Measurements from ENCODE around the gene LYZL6.

The LYZL6 gene

GRCh38 chr17:35977509-35977908 lies 34.0 kb upstream of the LYZL6 start:
- Histone ChIP-seq H3F3A (ENCODE audit: control insufficient read depth, insufficient read depth) (no peaks in the 10 kb centered on the region), H3K27me3 (ENCODE audit: control insufficient read depth, low read length) (peaks cover 10% of the 10 kb centered on the region; the same call in 1 of the 2 replicates), H3K79me2 (ENCODE audit: control insufficient read depth, low read length) (no peaks in the 10 kb centered on the region), H3K9me2 (replicated peaks; ENCODE audit: control insufficient read depth, low read length) (no peaks in the 10 kb centered on the region), H4K20me1 (ENCODE audit: control insufficient read depth, insufficient read depth, low read depth, low read length) (no peaks in the 10 kb centered on the region), H3K4me3 (ENCODE audit: low read length) (no peak overlapping the region), H3K4me2 (ENCODE audit: low read length) (no peak overlapping the region), H3K27ac (ENCODE audit: low read depth, low read length) (no peak overlapping the region), H3K9me3 (ENCODE audit: control insufficient read depth, insufficient read depth, low read length) (no peaks in the 10 kb centered on the region), H3K4me1 (ENCODE audit: control insufficient read depth, low read length) (no peaks in the 10 kb centered on the region), H3K36me3 (ENCODE audit: control insufficient read depth, low read length) (no peaks in the 10 kb centered on the region)
- TF ChIP-seq EZH2phosphoT487 (IDR thresholded peaks at IDR 0.05; ENCODE audit: borderline replicate concordance, low read length) (no peak), CTCF (IDR thresholded peaks at IDR 0.05; ENCODE audit: low read depth, low read length, poor library complexity, severe bottlenecking) (no peak)

GRCh38 chr17:35973333-35974260 lies 30.1 kb upstream of the LYZL6 start:
- no peak for TF ChIP-seq EZH2phosphoT487 (IDR thresholded peaks at IDR 0.05; ENCODE audit: borderline replicate concordance, low read length)
- TF ChIP-seq CTCF (IDR thresholded peaks at IDR 0.05; ENCODE audit: low read depth, low read length, poor library complexity, severe bottlenecking), result no peak
- no peaks in the 10 kb centered on the region for H3K36me3 ChIP-seq (ENCODE audit: control insufficient read depth, low read length)
- H3K4me1 ChIP-seq (ENCODE audit: control insufficient read depth, low read length), result no peaks in the 10 kb centered on the region
- no peaks in the 10 kb centered on the region for H3K9me2 ChIP-seq (replicated peaks; ENCODE audit: control insufficient read depth, low read length)
- H3K4me3 ChIP-seq (ENCODE audit: low read length), result no peak overlapping the region
- no peak overlapping the region for H3K27ac ChIP-seq (ENCODE audit: low read depth, low read length)
- no peak overlapping the region for H3K4me2 ChIP-seq (ENCODE audit: low read length)
- no peaks in the 10 kb centered on the region for H3K79me2 ChIP-seq (ENCODE audit: control insufficient read depth, low read length)
- peaks cover 20% of the 10 kb centered on the region; the same call in 1 of the 2 replicates for H3K27me3 ChIP-seq (ENCODE audit: control insufficient read depth, low read length)
- no peaks in the 10 kb centered on the region for H3F3A ChIP-seq (ENCODE audit: control insufficient read depth, insufficient read depth)
- no peaks in the 10 kb centered on the region for H4K20me1 ChIP-seq (ENCODE audit: control insufficient read depth, insufficient read depth, low read depth, low read length)
- no peaks in the 10 kb centered on the region for H3K9me3 ChIP-seq (ENCODE audit: control insufficient read depth, insufficient read depth, low read length)

GRCh38 chr17:35972945-35973332 lies 29.4 kb upstream of the LYZL6 start:
- Histone ChIP-seq H3F3A (ENCODE audit: control insufficient read depth, insufficient read depth) (no peaks in the 10 kb centered on the region), H3K4me1 (ENCODE audit: control insufficient read depth, low read length) (no peaks in the 10 kb centered on the region), H3K27ac (ENCODE audit: low read depth, low read length) (no peak overlapping the region), H3K9me2 (replicated peaks; ENCODE audit: control insufficient read depth, low read length) (no peaks in the 10 kb centered on the region), H4K20me1 (ENCODE audit: control insufficient read depth, insufficient read depth, low read depth, low read length) (no peaks in the 10 kb centered on the region), H3K36me3 (ENCODE audit: control insufficient read depth, low read length) (no peaks in the 10 kb centered on the region), H3K9me3 (ENCODE audit: control insufficient read depth, insufficient read depth, low read length) (no peaks in the 10 kb centered on the region), H3K79me2 (ENCODE audit: control insufficient read depth, low read length) (no peaks in the 10 kb centered on the region), H3K27me3 (ENCODE audit: control insufficient read depth, low read length) (peaks cover 17% of the 10 kb centered on the region; the same call in 1 of the 2 replicates), H3K4me2 (ENCODE audit: low read length) (no peak overlapping the region), H3K4me3 (ENCODE audit: low read length) (no peak overlapping the region)
- no peak for TF ChIP-seq EZH2phosphoT487 (IDR thresholded peaks at IDR 0.05; ENCODE audit: borderline replicate concordance, low read length)

- Histone ChIP-seq H3K79me2 (ENCODE audit: control insufficient read depth, low read length) (no peaks in the 10 kb centered on the region), H3K9me2 (replicated peaks; ENCODE audit: control insufficient read depth, low read length) (no peaks in the 10 kb centered on the region), H3K4me3 (ENCODE audit: low read length) (no peak overlapping the region), H3K27ac (ENCODE audit: low read depth, low read length) (no peak overlapping the region), H3K4me1 (ENCODE audit: control insufficient read depth, low read length) (no peaks in the 10 kb centered on the region), H3F3A (ENCODE audit: control insufficient read depth, insufficient read depth) (no peaks in the 10 kb centered on the region), H3K36me3 (ENCODE audit: control insufficient read depth, low read length) (no peaks in the 10 kb centered on the region), H3K4me2 (ENCODE audit: low read length) (no peak overlapping the region), H3K9me3 (ENCODE audit: control insufficient read depth, insufficient read depth, low read length) (no peaks in the 10 kb centered on the region), H4K20me1 (ENCODE audit: control insufficient read depth, insufficient read depth, low read depth, low read length) (no peaks in the 10 kb centered on the region), H3K27me3 (ENCODE audit: control insufficient read depth, low read length) (peaks cover 17% of the 10 kb centered on the region; the same call in 1 of the 2 replicates)
- TF ChIP-seq CTCF (IDR thresholded peaks at IDR 0.05; ENCODE audit: low read depth, low read length, poor library complexity, severe bottlenecking) (no peak), EZH2phosphoT487 (IDR thresholded peaks at IDR 0.05; ENCODE audit: borderline replicate concordance, low read length) (no peak)
Observed at GRCh38 chr17:35972535-35972934, 29.0 kb upstream of the LYZL6 start.

Measured in DOHH2 (cell line).